ENCODE data around the gene TIAM1. TPM values are rescaled to one million over a fixed set of nuclear protein-coding genes. Genes with fewer than 3 reads are reported as not detected.

Gene TIAM1
- total and polyA plus RNA-seq, 2 of the 8 experiments (the other 6 are each of a cell fraction or from before 2014, with no cell fraction given), result 10.1 to 30.7 TPM

DNA sequence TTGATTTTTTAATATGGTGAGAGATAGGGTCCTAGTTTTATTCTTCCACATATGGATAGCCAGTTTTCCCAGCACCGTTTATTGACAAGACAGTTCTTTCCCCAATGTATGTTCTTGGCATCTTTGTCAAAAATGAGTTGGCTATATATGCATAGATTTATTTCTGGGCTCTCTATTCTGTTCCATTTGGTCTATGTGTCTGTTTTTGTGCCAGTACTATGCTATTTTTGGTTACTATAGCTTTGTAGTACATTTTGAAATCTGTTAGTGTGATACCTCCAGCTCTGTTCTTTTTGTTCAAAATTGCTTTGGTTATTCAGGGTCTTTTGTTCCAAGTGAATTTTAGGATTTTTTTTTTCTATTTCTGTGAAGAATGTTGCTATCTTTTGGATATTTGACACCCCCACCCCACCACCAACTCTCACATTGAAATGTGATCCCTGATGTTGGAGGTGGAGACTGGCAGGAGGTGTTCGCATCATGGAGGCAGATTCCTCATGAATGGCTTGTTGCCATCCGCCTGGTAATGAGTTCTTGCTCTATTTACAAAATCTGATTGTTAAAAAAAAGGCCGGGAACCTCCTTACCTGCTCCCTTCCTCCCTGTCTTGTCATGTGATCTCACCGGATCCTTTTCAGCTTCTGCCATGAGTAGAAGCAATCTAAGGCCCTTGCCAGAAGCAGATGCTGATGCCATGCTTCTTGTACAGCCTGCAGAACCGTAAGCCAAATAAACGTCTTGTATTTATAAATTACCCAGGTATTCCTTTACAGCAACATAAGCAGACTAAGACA lies 251.0 kb downstream of the TIAM1 start (continued):
- TF ChIP-seq EZH2 (IDR thresholded peaks at IDR 0.05; ENCODE audit: low read depth, low read length, severe bottlenecking), result no peak
- TF ChIP-seq CEBPB (IDR thresholded peaks at IDR 0.05; ENCODE audit: low read depth, low read length), result no peak
- TF ChIP-seq, protein P1, sequence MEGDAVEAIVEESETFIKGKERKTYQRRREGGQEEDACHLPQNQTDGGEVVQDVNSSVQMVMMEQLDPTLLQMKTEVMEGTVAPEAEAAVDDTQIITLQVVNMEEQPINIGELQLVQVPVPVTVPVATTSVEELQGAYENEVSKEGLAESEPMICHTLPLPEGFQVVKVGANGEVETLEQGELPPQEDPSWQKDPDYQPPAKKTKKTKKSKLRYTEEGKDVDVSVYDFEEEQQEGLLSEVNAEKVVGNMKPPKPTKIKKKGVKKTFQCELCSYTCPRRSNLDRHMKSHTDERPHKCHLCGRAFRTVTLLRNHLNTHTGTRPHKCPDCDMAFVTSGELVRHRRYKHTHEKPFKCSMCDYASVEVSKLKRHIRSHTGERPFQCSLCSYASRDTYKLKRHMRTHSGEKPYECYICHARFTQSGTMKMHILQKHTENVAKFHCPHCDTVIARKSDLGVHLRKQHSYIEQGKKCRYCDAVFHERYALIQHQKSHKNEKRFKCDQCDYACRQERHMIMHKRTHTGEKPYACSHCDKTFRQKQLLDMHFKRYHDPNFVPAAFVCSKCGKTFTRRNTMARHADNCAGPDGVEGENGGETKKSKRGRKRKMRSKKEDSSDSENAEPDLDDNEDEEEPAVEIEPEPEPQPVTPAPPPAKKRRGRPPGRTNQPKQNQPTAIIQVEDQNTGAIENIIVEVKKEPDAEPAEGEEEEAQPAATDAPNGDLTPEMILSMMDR (IDR thresholded peaks at IDR 0.05; ENCODE audit: control extremely low read depth in 1 of 3, insufficient read depth in 1 of 3, low read depth in 1 of 3, low read length in 3 of 3), result no peak
- TF ChIP-seq RBBP5 (IDR thresholded peaks at IDR 0.05; ENCODE audit: borderline replicate concordance, low read depth, low read length), result no peak
- no peak for TF ChIP-seq TEAD4 (IDR thresholded peaks at IDR 0.05; ENCODE audit: low read depth, low read length)
